ENCODE measurements around the gene GNAT1.
"Not testable (repeated sequence)": the region's sequence is repeated elsewhere in the genome, so short reads cannot be mapped to it uniquely, and the experiment has no call there.

The GNAT1 gene

DNA sequence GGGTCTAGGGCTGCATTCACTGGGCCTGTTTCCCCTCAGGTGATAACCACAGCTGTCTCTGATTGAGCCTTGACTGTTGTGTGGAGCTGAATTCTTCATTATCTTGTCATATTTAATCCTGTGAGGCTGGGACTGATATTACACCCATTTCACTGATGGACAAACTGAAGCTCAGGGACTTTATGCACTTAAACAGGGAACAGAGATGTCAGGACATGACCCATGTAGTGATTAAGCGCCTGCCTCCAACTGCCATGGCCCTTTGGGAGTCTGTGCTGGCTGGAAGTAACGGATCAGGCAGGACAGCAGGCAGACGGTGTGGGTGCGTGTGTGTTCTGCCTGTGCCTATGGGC, 52.1 kb downstream of the GNAT1 start:
- no peak for DNase-seq

DNA sequence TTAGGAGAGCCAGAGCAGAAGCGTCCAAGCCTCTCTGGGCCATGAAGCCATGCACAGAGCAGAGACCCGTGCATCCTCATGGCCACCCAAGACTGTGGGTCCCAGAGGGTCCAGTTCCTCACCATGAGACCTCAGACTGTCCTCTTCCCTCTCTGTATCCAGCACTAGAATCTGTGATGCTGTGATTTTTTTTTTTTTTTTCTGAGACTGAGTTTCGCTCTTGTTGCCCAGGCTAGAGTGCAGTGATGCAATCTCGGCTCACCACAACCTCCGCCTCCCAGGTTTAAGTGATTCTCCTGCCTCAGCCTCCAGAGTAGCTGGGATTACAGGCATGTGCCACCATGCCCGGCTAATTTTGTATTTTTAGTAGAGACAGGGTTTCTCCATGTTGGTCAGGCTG, 53.4 kb downstream of the GNAT1 start:
- not testable (repeated sequence) for DNase-seq

DNA sequence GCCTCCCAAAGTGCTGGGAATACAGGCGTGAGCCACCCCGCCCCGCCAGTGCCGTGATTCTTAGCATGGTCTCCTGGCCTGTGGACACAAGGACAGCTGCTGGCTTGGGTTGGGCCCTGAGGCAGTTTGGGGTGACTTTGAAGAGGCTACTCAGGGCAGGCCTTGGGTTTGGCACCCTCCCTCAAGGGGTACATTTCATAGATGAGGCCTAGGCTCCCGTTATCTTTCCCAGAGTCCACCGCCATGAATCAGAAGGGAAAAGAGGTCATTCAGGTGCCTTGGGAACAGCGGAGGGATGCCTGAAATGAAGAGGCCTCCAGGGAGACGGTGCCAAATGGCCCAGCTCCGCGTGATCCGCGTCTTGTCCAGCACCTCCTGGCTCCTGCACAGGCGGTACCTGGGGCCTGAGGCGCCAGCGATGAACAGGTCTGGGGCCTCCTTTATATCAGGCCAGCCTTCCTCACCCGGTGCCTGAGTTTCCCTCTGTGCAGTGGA, 53.9 kb downstream of the GNAT1 start:
- DNase-seq = no peak

GRCh38 chr3:50245831-50246516, 54.6 kb downstream of the GNAT1 start:
- DNase-seq = no peak

- DNase-seq = peak; percentile 47
Observed at GRCh38 chr3:50246517-50246954, 55.1 kb downstream of the GNAT1 start.

Data from SIG-M5 (cell line).